ENCODE measurements around the gene HSPA6.
"Not testable (repeated sequence)": the region's sequence is repeated elsewhere in the genome, so short reads cannot be mapped to it uniquely, and the experiment has no call there.

GRCh38 chr1:161556143-161556542 is 31.8 kb downstream of the HSPA6 start:
- TF ChIP-seq POLR2A (IDR thresholded peaks at IDR 0.05) = not testable (repeated sequence)
- TF ChIP-seq, protein P1, sequence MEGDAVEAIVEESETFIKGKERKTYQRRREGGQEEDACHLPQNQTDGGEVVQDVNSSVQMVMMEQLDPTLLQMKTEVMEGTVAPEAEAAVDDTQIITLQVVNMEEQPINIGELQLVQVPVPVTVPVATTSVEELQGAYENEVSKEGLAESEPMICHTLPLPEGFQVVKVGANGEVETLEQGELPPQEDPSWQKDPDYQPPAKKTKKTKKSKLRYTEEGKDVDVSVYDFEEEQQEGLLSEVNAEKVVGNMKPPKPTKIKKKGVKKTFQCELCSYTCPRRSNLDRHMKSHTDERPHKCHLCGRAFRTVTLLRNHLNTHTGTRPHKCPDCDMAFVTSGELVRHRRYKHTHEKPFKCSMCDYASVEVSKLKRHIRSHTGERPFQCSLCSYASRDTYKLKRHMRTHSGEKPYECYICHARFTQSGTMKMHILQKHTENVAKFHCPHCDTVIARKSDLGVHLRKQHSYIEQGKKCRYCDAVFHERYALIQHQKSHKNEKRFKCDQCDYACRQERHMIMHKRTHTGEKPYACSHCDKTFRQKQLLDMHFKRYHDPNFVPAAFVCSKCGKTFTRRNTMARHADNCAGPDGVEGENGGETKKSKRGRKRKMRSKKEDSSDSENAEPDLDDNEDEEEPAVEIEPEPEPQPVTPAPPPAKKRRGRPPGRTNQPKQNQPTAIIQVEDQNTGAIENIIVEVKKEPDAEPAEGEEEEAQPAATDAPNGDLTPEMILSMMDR (IDR thresholded peaks at IDR 0.05) = not testable (repeated sequence)
